Stimulated activated CD8-positive, alpha-beta memory T cell treated with anti-CD3 and anti-CD28 coated beads, Interleukin-4, amount 100 ng/mL, for 4 hours (primary cell): Measurements from ENCODE around the gene STRN4.
"Not testable (repeated sequence)": the region's sequence is repeated elsewhere in the genome, so short reads cannot be mapped to it uniquely, and the experiment has no call there.

Experiments
- DNase-seq, 2 donors: peaks; one replicate each; pipeline ENCODE4 v3.0.0-alpha.2; 2020; ENCODE audit warnings: low read depth in 2 of 2, low spot score in 1 of 2

STRN4 gene

GRCh38 chr19:46773018-46773399 lies 26.8 kb upstream of the STRN4 start:
- no peak for DNase-seq

GRCh38 chr19:46772170-46773017 lies 26.1 kb upstream of the STRN4 start:
- DNase-seq = no peak

- DNase-seq = not testable (repeated sequence)
Measured at GRCh38 chr19:46768746-46769145, 22.5 kb upstream of the STRN4 start.

DNA sequence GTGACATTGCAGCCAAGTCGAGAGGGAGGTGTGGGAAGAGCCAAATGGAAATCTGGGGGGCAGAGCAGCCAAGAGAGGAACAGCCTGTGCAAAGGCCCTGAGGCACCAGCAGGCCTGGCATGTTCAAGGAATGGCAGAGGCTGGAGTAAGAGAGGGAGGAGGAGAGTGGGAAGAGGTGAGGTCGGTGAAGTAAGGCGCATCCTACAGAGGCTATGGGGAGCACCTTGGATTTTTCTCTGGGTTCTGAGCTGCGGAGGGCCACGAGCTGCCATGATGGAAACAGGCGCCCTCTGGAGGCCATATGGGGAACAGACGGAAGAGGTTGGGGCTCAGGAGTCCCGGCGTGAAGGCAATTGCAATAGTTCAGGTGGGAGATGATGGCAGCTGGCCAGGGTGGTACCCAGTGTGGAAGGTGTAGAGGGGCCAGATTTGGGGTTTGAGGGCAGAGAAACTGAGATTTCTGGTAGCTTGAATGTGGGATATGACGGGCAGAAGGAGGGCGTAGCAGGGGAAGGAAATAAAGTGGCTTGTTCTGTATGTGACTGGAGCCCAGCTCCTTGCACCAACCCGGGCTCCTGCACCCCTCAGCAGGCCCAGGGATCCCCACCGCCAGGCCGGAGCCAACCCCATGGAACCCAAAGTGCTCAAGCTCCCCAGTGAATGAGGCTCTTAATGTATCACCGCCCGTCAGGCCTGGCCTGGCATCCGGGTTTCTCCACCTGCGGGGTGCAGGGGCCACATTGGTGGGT lies 20.5 kb upstream of the STRN4 start:
- DNase-seq = peak in 1 of 2 donors; percentile 41

GRCh38 chr19:46764817-46765291 lies 18.6 kb upstream of the STRN4 start:
- DNase-seq = no peak

- DNase-seq = no peak
Measured at GRCh38 chr19:46762245-46762890, 16.1 kb upstream of the STRN4 start.

GRCh38 chr19:46761418-46761831 lies 15.2 kb upstream of the STRN4 start:
- no peak for DNase-seq

DNA sequence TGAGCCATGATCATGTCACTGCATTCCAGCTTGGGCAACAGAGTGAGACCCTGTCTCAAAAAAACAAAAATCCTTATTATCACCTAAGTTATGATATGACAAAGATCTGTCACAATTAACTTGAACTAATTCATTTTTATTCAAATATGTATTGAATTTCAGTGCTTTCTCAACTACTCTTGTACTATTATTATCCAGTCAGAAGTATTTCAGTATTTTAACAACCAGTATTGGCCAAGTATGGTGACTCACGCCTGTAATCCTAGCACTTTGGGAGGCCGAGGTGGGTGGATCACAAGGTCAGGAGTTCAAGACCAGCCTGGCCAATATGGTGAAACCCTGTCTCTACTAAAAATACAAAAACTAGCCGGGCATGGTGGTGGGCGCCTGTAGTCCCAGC lies 14.6 kb upstream of the STRN4 start:
- not testable (repeated sequence) for DNase-seq

GRCh38 chr19:46760363-46760762 lies 14.1 kb upstream of the STRN4 start:
- no peak for DNase-seq

DNA sequence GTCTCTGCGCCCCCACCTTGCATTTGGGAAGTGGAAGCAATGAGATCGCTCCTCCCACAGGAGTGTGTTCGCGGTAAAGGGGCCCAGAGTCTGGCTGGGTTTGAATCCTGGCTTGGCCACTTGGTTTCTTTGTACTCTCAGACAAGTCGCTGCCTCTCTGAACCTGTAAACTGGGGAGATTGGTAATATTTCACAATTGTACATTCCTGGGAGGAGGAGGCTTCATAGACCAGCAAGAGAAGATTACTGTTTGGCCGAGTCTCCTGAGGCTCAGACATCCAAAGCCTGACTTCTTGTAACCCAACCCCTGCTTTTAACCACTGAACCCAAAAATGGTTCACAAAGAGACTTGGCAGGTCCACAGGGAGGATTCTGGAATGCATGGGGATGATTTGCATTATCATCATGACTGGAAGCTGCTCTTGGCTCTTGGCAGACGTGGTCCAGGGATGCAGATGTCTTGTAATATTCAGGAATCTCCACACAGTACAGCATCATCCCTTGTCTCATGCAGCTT lies 13.6 kb upstream of the STRN4 start:
- no peak for DNase-seq

- no peak for DNase-seq
Measured at GRCh38 chr19:46759206-46759605, 13.0 kb upstream of the STRN4 start.

GRCh38 chr19:46756544-46756888 lies 10.3 kb upstream of the STRN4 start:
- no peak for DNase-seq

DNA sequence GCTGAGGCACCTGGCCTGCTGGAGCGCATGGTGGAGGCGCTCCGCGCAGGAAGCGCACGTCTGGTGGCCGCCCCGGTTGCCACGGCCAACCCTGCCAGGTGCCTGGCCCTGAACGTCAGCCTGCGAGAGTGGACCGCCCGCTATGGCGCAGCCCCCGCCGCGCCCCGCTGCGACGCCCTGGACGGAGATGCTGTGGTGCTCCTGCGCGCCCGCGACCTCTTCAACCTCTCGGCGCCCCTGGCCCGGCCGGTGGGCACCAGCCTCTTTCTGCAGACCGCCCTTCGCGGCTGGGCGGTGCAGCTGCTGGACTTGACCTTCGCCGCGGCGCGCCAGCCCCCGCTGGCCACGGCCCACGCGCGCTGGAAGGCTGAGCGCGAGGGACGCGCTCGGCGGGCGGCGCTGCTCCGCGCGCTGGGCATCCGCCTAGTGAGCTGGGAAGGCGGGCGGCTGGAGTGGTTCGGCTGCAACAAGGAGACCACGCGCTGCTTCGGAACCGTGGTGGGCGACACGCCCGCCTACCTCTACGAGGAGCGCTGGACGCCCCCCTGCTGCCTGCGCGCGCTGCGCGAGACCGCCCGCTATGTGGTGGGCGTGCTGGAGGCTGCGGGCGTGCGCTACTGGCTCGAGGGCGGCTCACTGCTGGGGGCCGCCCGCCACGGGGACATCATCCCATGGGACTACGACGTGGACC lies 9.7 kb upstream of the STRN4 start:
- DNase-seq = no peak

- DNase-seq = no peak
Measured at GRCh38 chr19:46755077-46755852, 9.0 kb upstream of the STRN4 start.

DNA sequence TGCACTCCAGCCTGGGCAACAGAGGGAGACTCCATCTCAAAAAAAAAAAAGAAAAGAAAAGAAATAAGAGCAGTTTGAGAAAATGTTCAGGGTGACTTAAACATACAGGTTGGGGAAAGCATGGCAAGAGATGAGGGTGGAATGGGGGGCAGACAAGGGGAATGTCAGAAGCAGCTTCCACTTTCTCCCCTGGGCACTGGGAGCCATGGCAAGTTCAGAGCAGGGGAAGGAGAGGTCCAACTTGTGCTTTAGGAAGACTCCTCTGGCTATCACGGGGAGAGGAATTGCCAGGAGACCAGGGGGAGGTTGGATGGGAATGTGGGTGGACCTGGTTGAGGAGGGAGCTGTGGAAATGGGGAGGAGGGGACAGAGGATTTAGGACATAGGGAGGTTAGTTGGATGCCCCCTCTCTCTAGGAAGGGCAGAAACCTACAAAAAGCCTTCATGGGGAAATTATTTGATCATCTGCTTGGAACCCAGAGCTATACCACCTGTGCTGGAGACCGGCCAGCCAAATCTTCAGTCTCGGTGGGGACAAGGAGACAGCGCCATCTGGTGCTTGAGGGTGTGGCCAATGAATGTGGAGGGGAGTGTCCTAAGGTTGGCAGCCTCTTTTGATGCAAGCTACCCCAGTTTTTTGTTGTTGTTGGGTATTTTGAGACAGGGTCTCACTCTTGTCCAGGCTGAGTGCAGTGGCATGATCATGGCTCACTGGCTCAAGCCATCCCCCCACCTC lies 7.3 kb upstream of the STRN4 start:
- peak in 1 of 2 donors; percentile 28 for DNase-seq

GRCh38 chr19:46748325-46749109 lies 2.3 kb upstream of the STRN4 start:
- DNase-seq = peak; percentile 41 to 80

DNA sequence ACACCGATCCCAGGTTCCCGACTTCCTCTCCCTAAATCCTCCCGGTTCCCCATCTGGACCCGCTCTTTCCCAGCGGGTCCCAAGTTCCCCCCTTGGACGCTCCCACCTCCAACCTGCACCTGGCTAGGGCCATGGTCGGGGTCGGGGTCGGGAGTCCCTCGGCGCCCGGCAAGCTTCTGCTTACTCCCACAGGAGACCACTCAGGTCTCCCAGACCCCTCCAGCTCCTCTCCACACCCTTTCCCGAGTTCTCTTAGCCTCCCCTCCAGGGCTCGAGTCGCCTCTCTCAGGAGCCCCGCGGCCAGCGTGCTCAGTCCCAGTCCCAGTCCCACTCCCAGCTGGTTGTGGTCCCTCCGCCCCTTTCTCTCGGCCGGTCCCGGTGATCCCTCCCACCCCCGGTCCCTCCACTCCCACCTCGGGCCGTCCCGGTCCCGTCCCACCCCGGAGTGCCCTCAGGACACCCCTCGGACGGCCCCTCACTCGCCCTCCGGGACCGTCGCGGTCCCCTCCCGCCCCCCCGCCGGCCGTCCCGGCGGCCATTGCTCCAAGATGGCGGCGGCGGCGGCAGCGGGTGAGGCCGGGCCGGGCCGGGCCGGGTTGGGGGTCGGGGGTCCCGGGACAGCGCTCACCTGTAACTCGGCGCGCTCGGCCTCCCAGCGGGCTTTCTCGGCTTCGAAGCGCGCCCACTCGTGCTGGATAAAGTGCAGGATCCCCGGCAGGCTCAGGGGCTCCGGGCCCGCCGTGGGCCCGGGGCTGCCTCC lies 549 bp downstream of the STRN4 start, which contains the start of gene FKRP:
Gene FKRP, plus strand, starts transcription at position 537 of the 760 bp plus-strand sequence. CDS start 9,394 bp downstream, outside the sequence.
- no peak for DNase-seq

DNA sequence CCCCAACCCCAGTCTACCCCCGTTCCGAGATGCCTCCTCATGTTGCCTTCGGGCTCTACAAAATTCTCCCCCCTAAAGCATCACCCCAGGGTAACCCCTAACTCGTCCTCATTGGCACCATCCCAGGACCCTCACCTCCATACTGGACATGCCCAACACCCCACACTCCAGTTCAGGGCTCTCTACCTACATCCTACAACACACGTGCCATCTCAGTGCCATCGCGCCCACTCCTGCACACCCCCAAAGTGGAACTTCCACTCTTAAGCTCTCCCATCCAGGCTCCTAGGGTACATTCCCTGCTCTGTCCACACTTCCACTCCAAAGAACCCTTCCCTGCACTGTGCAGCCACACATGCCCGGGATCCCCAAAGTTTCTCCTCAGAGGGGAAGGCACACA lies 1.2 kb downstream of the STRN4 start:
- DNase-seq = no peak
